Kidney epithelial cell (primary cell): ENCODE results near the gene MCEMP1. TPM values are rescaled to one million over a fixed set of nuclear protein-coding genes. Genes with fewer than 3 reads are reported as not detected.

Experiments
- DNase-seq: peaks from one replicate; pipeline ENCODE4 v3.0.0-alpha.2; 2010; ENCODE audit warnings: low read depth
- H3K27me3 ChIP-seq: 2 replicates; pipeline ENCODE4 v1.6.0; 2011; ENCODE audit warnings: low read length; ENCODE audit not compliant: control insufficient read depth, insufficient read depth
- H3K36me3 ChIP-seq: 2 replicates; pipeline ENCODE4 v1.5.1; 2011; ENCODE audit warnings: low read length; ENCODE audit not compliant: control insufficient read depth, insufficient read depth
- H3K4me3 ChIP-seq: 2 replicates; pipeline ENCODE4 v1.5.1; 2011; ENCODE audit warnings: low read depth, mild to moderate bottlenecking, control low read depth, low read length
- CTCF ChIP-seq: IDR thresholded peaks from 2 replicates; pipeline ENCODE4 v1.5.1; 2011; ENCODE audit warnings: mild to moderate bottlenecking, moderate library complexity, low read length, control low read depth, inconsistent platforms; ENCODE audit not compliant: insufficient read depth, poor library complexity, severe bottlenecking
- total RNA-seq: library from RNA; depleted of rRNA; stranded (reverse); fragments of >200 nt; gene quantifications from 2 replicates; pipeline ENCODE4 v1.2.3, GENCODE V29; 2015

MCEMP1 gene
- total RNA-seq, 1 donor from 2014 or later: not detected

GRCh38 chr19:7729211-7729610 lies 52.3 kb downstream of the MCEMP1 start:
- Histone ChIP-seq H3K27me3 (peaks cover 39% of the 10 kb centered on the region), H3K36me3 (no peaks in the 10 kb centered on the region), H3K4me3 (no peak overlapping the region)
- TF ChIP-seq CTCF: no peak
- DNase-seq: no peak

Other genes with a start within 250 kb of the MCEMP1 start
- gene PEX11G, start 188.1 kb upstream of the MCEMP1 start, total RNA-seq: 5.5 and 8.9 TPM in 2 replicates
- 67.4 and 76.1 TPM in 2 replicates for gene ZNF358, start 161.0 kb upstream of the MCEMP1 start, total RNA-seq
- 13.7 and 15.3 TPM in 2 replicates for gene MCOLN1, start 154.5 kb upstream of the MCEMP1 start, total RNA-seq
- 134 and 163 TPM in 2 replicates for gene PNPLA6, start 141.4 kb upstream of the MCEMP1 start, total RNA-seq
- gene CAMSAP3, start 81.2 kb upstream of the MCEMP1 start, total RNA-seq: 12.6 and 17.2 TPM in 2 replicates
- gene XAB2, start 47.5 kb upstream of the MCEMP1 start, total RNA-seq: 48.1 and 53.5 TPM in 2 replicates
- 9.9 and 30.2 TPM in 2 replicates for gene PET100, start 47.3 kb upstream of the MCEMP1 start, total RNA-seq
- 0.75 TPM in 1 of 2 replicates, not detected in the other for gene PCP2, start 43.4 kb upstream of the MCEMP1 start, total RNA-seq
- 65.7 and 73.9 TPM in 2 replicates for gene STXBP2, start 40.0 kb upstream of the MCEMP1 start, total RNA-seq
- 1.7 TPM in 1 of 2 replicates, not detected in the other for gene RETN, start 8.0 kb upstream of the MCEMP1 start, total RNA-seq
- 117 and 148 TPM in 2 replicates for gene TRAPPC5, start 3.7 kb downstream of the MCEMP1 start, total RNA-seq
- not detected in 2 replicates for gene FCER2, start 25.0 kb downstream of the MCEMP1 start, total RNA-seq
- gene CLEC4G, start 55.0 kb downstream of the MCEMP1 start, total RNA-seq: not detected in 2 replicates
- 0.04 and 0.07 TPM in 2 replicates for gene CD209, start 70.4 kb downstream of the MCEMP1 start, total RNA-seq
- 0.27 TPM in 1 of 2 replicates, not detected in the other for gene CLEC4M, start 86.2 kb downstream of the MCEMP1 start, total RNA-seq
- gene EVI5L, start 153.1 kb downstream of the MCEMP1 start, total RNA-seq: 9.9 and 16.4 TPM in 2 replicates
- gene PRR36, start 197.3 kb downstream of the MCEMP1 start, total RNA-seq: 1.0 and 1.2 TPM in 2 replicates
- 11.6 and 15.1 TPM in 2 replicates for gene LRRC8E, start 211.4 kb downstream of the MCEMP1 start, total RNA-seq
- 15.0 and 19.7 TPM in 2 replicates for gene MAP2K7, start 226.8 kb downstream of the MCEMP1 start, total RNA-seq
- 0.14 and 4.5 TPM in 2 replicates for gene TGFBR3L, start 237.7 kb downstream of the MCEMP1 start, total RNA-seq
- 32.0 and 33.3 TPM in 2 replicates for gene SNAPC2, start 243.2 kb downstream of the MCEMP1 start, total RNA-seq
- gene CTXN1, start 249.0 kb downstream of the MCEMP1 start, total RNA-seq: 15.7 and 16.1 TPM in 2 replicates